PFSK-1 (cell line): ENCODE results near the gene ADPRM.

Experiments used
- POLR2AphosphoS5 ChIP-seq: IDR thresholded peaks from 2 replicates; pipeline ENCODE4 v1.6.1; 2012; ENCODE audit warnings: low read depth, mild to moderate bottlenecking, control low read depth, low read length, moderate library complexity
- REST ChIP-seq, 2 experiments: IDR thresholded peaks; 2 replicates each; pipeline versions ENCODE4 v1.6.1 to v1.8.0; 2011 to 2012; ENCODE audit warnings: low read depth in 2 of 2, low read length in 2 of 2, control low read depth in 1 of 2, inconsistent platforms in 1 of 2, mild to moderate bottlenecking in 1 of 2, moderate library complexity in 1 of 2; ENCODE audit not compliant: insufficient read depth in 1 of 2
- SIN3A ChIP-seq: IDR thresholded peaks from 2 replicates; pipeline ENCODE4 v1.6.1; 2012; ENCODE audit warnings: mild to moderate bottlenecking, low read length, moderate library complexity, borderline replicate concordance; ENCODE audit not compliant: insufficient read depth
- TAF1 ChIP-seq: IDR thresholded peaks from 2 replicates; pipeline ENCODE4 v1.6.1; 2012; ENCODE audit warnings: low read length, control low read depth, borderline replicate concordance; ENCODE audit not compliant: insufficient read depth

- no peak for TF ChIP-seq REST (IDR thresholded peaks at IDR 0.05; ENCODE audit: insufficient read depth in 1 of 2, low read depth in 2 of 2, low read length in 2 of 2)
- TF ChIP-seq POLR2AphosphoS5: no peak
- no peak for TF ChIP-seq TAF1
- no peak for TF ChIP-seq SIN3A
Observed at GRCh38 chr17:10674704-10675103, 22.7 kb upstream of the ADPRM start.
